GM23338 (cell line): Measurements from ENCODE around the gene GRAMD1A.

ENCODE experiments used
- EZH2phosphoT487 ChIP-seq: fragments of 200-600 bp; sonication (generic); IDR thresholded peaks from one replicate; pipeline ENCODE4 v1.8.1; 2018; ENCODE audit warnings: antibody characterized with exemption; ENCODE audit not compliant: unreplicated experiment
- POLR2AphosphoS5 ChIP-seq: IDR thresholded peaks from 2 replicates; pipeline ENCODE4 v1.6.1; 2016; ENCODE audit warnings: antibody characterized with exemption, low read depth
- REST ChIP-seq: IDR thresholded peaks from one replicate; pipeline ENCODE4 v1.6.1; 2018; ENCODE audit warnings: antibody characterized with exemption; ENCODE audit not compliant: unreplicated experiment
- TF ChIP-seq, protein P1 (sequence below): IDR thresholded peaks from 2 replicates; pipeline ENCODE4 v1.6.1; 2016; ENCODE audit warnings: antibody characterized with exemption
- TF ChIP-seq, protein P2 (sequence below), 2 experiments: fragments of 200-600 bp in 1 of 2; sonication (generic) in 1 of 2; conservative IDR thresholded peaks; 2 replicates each; pipeline versions ENCODE4 v1.5.1 to v1.6.1; 2016 to 2017; ENCODE audit warnings: antibody characterized with exemption in 2 of 2, low read depth in 2 of 2, mild to moderate bottlenecking in 2 of 2, moderate library complexity in 1 of 2

- TF ChIP-seq, protein P1, sequence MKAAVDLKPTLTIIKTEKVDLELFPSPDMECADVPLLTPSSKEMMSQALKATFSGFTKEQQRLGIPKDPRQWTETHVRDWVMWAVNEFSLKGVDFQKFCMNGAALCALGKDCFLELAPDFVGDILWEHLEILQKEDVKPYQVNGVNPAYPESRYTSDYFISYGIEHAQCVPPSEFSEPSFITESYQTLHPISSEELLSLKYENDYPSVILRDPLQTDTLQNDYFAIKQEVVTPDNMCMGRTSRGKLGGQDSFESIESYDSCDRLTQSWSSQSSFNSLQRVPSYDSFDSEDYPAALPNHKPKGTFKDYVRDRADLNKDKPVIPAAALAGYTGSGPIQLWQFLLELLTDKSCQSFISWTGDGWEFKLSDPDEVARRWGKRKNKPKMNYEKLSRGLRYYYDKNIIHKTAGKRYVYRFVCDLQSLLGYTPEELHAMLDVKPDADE = no peak
- TF ChIP-seq REST (no peak), POLR2AphosphoS5 (no peak), EZH2phosphoT487 (no peak)
- TF ChIP-seq, protein P2, sequence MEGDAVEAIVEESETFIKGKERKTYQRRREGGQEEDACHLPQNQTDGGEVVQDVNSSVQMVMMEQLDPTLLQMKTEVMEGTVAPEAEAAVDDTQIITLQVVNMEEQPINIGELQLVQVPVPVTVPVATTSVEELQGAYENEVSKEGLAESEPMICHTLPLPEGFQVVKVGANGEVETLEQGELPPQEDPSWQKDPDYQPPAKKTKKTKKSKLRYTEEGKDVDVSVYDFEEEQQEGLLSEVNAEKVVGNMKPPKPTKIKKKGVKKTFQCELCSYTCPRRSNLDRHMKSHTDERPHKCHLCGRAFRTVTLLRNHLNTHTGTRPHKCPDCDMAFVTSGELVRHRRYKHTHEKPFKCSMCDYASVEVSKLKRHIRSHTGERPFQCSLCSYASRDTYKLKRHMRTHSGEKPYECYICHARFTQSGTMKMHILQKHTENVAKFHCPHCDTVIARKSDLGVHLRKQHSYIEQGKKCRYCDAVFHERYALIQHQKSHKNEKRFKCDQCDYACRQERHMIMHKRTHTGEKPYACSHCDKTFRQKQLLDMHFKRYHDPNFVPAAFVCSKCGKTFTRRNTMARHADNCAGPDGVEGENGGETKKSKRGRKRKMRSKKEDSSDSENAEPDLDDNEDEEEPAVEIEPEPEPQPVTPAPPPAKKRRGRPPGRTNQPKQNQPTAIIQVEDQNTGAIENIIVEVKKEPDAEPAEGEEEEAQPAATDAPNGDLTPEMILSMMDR (conservative IDR thresholded peaks at IDR 0.05; ENCODE audit: low read depth in 2 of 2) = no peak
These were observed 14.0 kb downstream of the GRAMD1A start for GRCh38 chr19:35013820-35014754.
